ENCODE data around the gene BASP1.

BASP1 gene

DNA sequence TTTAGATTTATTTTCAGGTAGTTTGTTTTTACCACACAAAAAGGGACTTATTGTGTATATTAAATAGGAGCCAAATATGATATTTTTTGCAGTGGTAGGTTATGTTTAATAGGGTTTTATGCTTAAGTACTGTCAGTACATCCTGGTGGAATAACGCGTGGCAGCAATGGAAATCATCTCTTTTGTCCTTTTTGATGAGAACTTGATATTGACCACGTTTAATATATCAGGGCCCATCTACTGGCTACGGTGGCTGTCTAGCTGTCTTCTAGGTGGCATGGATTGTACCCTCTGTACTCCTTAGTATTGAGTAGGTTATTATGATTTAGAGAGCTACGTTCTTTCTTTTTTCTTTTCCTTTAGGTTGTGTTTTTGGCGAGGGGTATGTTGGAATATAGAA, 2.6 kb downstream of the BASP1 start:
- TF ChIP-seq JUND (IDR thresholded peaks at IDR 0.05; ENCODE audit: low read depth): no peak
- in situ Hi-C loops (cut with HindIII; ENCODE audit: low pct_unique_long_range_greater_than_20kb, low sequenced_read_pairs): no loop called here
- no peak for DNase-seq (ENCODE audit: low read depth in 1 of 2, low spot score in 1 of 2)

DNA sequence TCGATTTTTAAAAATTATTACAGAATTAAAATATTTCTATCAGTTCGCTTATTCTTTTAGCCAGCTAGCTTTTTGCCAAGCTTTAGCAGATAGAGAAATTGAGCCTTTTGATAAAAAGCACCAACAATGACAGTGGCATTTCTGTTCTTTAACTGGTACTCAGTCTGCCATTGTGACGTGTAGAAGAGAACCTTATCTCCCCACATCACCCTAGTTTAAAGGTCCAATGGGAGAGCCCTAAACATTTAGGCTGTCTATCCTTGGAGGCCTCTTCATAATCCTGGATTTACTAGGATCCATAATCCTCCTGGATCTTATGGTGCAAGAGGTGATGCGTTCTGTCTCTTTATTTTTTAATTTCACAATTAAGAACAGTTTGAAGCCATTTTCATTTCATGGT, 3.0 kb downstream of the BASP1 start:
- in situ Hi-C loops (cut with HindIII; ENCODE audit: low pct_unique_long_range_greater_than_20kb, low sequenced_read_pairs): no loop called here
- no peak for TF ChIP-seq JUND (IDR thresholded peaks at IDR 0.05; ENCODE audit: low read depth)
- DNase-seq (ENCODE audit: low read depth in 1 of 2, low spot score in 1 of 2): no peak

DNA sequence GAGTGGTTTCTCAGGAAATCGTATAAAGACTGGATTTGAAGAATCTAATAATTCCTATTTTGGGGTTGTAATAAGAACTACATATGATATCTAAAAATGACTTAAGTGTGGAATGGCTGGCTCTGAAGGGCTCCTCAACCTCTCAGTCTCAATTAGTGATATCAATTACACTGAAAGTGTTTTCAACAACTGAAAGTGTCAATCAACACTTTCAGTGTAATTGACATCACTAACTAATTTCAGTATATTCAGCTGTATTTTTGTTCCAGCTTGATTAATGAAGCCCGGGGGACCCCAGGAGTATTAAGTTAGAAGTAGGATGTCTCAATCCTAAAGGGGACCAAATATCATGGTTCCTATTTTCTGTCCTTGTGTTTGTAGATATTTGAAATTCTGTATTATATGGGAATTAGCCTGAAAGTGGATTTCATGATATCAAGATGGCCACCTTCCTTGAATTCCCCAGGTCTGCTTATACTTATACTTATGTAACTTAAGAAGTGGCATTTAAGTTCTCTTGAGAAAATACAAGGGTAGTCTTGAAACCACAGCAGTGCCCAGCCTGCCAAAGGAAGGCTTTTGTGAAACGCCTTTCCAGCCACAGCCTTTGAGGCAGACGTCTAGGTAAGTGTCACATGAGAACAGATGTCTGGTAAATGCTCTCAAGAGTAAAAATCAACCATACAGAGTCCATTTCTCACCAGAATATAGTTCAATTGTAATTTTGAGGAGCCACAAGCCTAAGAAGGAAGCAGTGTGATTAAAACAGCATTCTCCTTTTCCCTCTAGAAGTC, 4.6 kb downstream of the BASP1 start:
- TF ChIP-seq JUND (IDR thresholded peaks at IDR 0.05; ENCODE audit: low read depth): no peak
- DNase-seq (ENCODE audit: low read depth in 1 of 2, low spot score in 1 of 2): no peak
- in situ Hi-C loops (cut with HindIII; ENCODE audit: low pct_unique_long_range_greater_than_20kb, low sequenced_read_pairs): no loop called here

DNA sequence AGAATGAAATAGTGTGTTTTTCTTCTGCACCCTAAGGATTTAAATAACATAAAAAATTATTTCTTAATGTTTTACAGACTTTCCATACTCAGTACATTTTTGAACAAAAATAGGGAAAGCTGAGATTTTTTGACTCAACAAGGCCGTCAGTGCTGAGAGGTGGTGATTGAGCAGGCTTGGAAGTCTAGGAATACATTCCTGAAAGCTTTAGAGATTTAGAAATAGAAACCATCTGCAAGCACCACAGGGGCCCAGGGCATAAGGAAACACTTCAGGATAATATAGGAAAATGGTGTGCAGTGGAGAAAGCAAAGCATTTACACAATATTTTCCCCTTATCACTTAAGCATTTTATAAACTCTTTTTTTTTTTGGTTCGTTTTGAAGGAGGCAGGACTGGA, 5.2 kb downstream of the BASP1 start:
- in situ Hi-C loops (cut with HindIII; ENCODE audit: low pct_unique_long_range_greater_than_20kb, low sequenced_read_pairs): no loop called here
- DNase-seq (ENCODE audit: low read depth in 1 of 2, low spot score in 1 of 2): no peak
- no peak for TF ChIP-seq JUND (IDR thresholded peaks at IDR 0.05; ENCODE audit: low read depth)

DNA sequence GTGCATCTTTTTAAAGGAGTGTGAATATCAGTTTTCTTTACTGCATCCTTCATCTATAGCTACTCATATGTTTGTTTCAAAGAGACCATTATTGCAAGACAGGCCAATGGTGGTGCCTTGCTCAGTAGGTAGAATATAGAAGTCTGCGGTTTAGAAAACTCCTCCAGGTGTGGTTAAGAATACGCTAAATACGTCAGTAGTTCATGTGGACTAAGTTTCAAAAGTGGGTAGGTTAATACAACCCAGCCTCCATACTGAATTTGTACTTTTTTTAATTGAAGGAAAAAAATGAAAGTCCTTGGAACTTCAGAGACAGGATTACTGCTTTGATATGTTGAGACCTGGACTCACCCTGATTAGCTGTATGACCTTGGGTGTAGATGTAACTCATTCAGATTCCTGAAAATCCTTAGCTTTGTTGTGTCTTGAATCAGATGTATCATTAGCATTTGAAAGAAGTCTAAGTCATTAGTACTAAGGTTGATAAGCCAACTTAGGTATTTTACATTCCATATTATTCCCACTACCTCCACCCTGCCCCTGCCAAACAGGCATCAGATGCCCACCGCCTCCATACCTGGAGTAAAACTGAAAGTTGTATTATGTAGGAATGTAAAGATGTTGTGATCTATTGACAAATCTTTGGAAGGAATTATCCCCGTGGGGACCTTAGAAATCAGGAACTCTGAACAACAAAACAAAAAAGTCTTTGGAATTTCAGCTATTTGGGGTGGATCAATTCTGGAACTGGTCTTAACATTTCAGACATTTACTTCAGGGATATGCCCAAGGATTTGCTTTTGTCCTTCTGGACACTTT, 6.1 kb downstream of the BASP1 start:
- no peak for DNase-seq (ENCODE audit: low read depth in 1 of 2, low spot score in 1 of 2)
- in situ Hi-C loops (cut with HindIII; ENCODE audit: low pct_unique_long_range_greater_than_20kb, low sequenced_read_pairs): no loop called here
- TF ChIP-seq JUND (IDR thresholded peaks at IDR 0.05; ENCODE audit: low read depth): no peak

DNA sequence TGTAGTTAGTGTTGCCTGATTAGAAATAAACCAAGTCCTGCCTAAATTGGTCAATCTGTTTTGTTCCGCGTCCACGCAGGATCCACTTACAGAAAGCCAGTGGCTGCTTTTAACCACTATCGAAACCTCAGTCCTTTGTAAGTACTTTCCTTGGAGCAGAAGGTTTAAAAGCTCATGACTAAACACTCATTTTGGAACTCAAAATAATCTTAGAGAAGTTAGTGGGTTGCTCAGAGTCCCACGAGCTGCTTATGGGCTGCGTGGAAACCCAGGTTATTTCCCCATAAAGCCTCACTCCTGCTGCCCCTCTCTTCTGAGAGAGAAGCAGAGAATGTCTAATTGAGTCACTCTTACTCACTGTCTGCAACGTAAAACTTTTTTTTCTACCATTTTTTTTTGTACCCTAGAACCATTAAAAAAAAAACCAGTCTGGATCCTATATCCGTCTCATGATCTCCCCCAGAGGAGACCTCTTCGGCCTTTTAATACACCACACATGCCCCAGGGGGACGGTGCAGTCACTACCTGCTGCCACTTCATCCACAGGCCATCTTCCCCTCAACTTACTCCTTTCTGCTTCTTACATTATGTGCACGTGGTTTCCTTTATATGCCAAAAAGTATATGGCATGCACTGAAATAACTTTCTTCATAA, 7.6 kb downstream of the BASP1 start:
- in situ Hi-C loops (cut with HindIII; ENCODE audit: low pct_unique_long_range_greater_than_20kb, low sequenced_read_pairs): no loop called here
- no peak for TF ChIP-seq JUND (IDR thresholded peaks at IDR 0.05; ENCODE audit: low read depth)
- no peak for DNase-seq (ENCODE audit: low read depth in 1 of 2, low spot score in 1 of 2)

DNA sequence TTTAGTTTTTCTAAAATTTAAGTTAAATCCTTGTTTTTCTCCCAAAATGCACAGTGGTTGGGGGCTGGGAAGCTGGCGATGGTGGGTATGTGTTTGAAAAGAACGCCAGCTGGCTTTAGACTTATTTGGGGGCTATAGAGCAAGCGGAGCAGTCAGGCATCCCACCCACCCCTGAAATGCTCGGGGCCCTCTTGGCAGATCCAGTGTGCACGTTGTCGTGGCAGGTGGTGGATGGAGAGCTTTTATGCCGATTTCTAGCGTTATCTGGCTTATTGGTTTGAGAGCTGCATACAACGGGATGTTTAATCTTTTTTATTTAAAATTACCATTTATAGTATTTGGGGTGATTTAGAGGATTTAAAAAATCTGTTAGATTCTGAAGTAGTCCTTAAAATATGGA, 8.1 kb downstream of the BASP1 start:
- in situ Hi-C loops (cut with HindIII; ENCODE audit: low pct_unique_long_range_greater_than_20kb, low sequenced_read_pairs): no loop called here
- DNase-seq (ENCODE audit: low read depth in 1 of 2, low spot score in 1 of 2): no peak
- no peak for TF ChIP-seq JUND (IDR thresholded peaks at IDR 0.05; ENCODE audit: low read depth)

DNA sequence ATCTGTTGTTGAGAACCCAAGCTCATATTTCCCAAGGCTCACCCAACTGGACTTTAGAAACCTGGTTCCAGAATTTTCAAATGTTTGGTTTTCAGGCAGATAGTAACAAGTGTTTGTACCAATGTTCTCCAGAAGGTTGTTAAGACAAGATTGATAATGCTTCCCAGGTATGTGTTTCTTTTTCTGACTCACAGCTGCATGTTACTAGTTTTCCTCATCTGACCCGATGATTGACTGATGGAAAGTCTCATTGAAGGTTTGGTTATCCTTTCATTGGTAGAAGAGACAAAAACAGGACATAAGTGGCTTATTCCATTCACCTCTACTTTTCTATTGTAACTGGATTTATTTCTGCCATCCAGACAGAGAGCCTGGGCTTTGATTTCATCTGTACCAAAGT, 10.4 kb downstream of the BASP1 start:
- no peak for TF ChIP-seq JUND (IDR thresholded peaks at IDR 0.05; ENCODE audit: low read depth)
- no peak for DNase-seq (ENCODE audit: low read depth in 1 of 2, low spot score in 1 of 2)
- in situ Hi-C loops (cut with HindIII; ENCODE audit: low pct_unique_long_range_greater_than_20kb, low sequenced_read_pairs): no loop called here

DNA sequence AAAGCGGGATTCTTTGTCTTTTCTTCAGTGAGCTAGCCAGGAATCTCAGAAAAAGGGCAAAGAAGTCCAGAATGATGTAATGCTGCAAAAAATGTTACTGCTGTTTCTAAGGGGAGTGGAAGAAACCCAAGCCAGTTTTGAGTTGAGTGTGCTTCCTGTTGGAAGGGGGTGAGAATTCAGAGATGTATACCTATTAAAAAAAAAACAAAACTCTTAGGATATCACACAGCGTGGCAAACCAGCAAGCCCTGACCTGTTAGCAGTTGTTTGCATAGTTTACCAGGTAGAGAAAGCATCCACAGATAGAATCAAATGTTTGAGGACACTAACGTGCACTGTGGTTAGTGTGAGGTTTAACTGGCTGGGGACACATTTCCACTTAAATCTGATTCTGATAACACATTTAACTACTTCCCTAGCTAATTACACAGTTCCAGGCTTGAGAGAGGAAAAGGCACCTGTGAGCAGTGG, 11.4 kb downstream of the BASP1 start:
- TF ChIP-seq JUND (IDR thresholded peaks at IDR 0.05; ENCODE audit: low read depth): no peak
- DNase-seq (ENCODE audit: low read depth in 1 of 2, low spot score in 1 of 2): peak in 1 of 2 experiments; percentile 45
- in situ Hi-C loops (cut with HindIII; ENCODE audit: low pct_unique_long_range_greater_than_20kb, low sequenced_read_pairs): no loop called here

DNA sequence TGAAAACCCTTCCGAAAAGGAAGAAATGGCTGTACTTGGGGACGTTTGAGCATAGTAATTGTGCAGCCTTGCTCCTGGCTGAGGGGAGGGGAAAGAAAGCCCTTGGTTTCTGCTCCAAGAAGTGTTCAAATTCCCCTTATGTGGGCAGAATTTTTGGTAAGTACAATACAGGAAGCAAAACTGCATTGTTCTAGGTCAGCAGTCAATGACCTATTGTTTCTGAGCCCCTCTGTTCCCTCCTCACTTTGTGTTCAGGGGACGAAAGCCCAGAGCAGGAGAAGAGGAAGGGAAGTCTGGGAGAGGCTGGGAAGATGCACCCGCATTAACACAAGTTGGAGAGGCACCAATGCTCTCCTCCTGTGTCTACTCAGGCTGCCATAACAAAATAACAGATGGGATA, 11.9 kb downstream of the BASP1 start:
- in situ Hi-C loops (cut with HindIII; ENCODE audit: low pct_unique_long_range_greater_than_20kb, low sequenced_read_pairs): no loop called here
- TF ChIP-seq JUND (IDR thresholded peaks at IDR 0.05; ENCODE audit: low read depth): no peak
- no peak for DNase-seq (ENCODE audit: low read depth in 1 of 2, low spot score in 1 of 2)

DNA sequence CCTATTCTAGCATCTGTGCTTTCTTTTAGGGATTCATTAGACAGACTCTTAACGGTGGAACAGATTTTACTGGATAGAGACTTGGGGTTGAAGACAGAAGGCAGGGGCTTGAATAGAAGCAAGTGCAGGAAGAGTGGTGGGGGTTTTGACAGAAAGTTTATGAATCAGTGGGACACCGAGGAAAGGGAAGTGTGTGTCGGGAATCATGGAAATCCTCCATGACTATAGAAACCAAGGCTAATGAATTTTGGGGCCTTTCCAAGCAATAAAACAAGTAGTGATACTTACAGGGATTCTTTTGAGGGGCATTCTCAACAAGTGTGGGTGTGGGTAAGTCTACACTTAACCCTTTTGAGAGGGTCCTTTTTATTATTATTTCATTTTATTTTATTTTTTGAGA, 12.8 kb downstream of the BASP1 start:
- no peak for TF ChIP-seq JUND (IDR thresholded peaks at IDR 0.05; ENCODE audit: low read depth)
- DNase-seq (ENCODE audit: low read depth in 1 of 2, low spot score in 1 of 2): no peak
- in situ Hi-C loops (cut with HindIII; ENCODE audit: low pct_unique_long_range_greater_than_20kb, low sequenced_read_pairs): no loop called here

DNA sequence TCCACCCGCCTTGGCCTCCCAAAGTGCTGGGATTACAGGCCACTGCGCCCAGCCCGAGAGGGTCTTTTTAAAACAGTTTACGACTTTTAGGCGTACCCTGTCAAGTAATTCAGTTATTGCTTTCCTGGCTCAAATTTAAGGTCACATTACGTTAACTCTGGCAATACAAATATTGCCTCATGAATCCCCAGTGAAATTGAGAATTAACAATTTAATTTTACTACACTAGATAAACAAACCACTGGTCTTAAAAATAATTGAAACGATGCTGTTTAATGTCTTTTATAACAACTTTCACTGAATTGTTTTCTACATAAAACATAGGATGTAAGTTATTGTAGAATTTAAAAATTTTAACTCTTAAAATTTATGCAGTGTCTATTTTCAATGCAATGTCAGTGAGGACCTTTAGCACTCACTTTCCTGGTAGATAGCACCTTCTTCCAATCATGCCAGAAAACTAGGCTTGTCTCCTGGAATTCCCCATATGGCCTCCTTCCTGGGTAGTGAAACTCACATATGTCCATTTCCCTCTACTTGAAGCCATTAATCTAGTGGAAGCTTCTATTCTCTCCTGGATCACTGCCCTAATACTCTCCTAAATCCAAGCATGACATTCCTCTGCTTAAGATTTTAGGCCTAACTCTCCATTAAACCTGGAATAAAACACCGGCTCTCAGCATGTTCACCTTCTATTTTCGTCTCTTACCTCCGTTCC, 13.5 kb downstream of the BASP1 start:
- DNase-seq (ENCODE audit: low read depth in 1 of 2, low spot score in 1 of 2): no peak
- no peak for TF ChIP-seq JUND (IDR thresholded peaks at IDR 0.05; ENCODE audit: low read depth)
- in situ Hi-C loops (cut with HindIII; ENCODE audit: low pct_unique_long_range_greater_than_20kb, low sequenced_read_pairs): no loop called here

Data from T47D (cell line).